Suprapubic skin (tissue), 4 donors: Measurements from ENCODE around the gene SULT2B1. TPM values are rescaled to one million over a fixed set of nuclear protein-coding genes. Genes with fewer than 3 reads are reported as not detected.
A peak's percentile ranks its signal among the peaks of the same experiment; 100 is the strongest.

Experiments used
- DNase-seq, 2 donors: peaks; one replicate each; pipeline ENCODE4 v3.0.0-alpha.2; 2019; ENCODE audit warnings: low spot score in 2 of 2
- H3K27ac ChIP-seq: fragments of 200-600 bp; sonication (generic); one replicate; pipeline ENCODE4 v1.5.1; 2019
- H3K27me3 ChIP-seq: fragments of 200-600 bp; sonication (generic); one replicate; pipeline ENCODE4 v1.5.1; 2019
- H3K36me3 ChIP-seq: fragments of 200-600 bp; sonication (generic); one replicate; pipeline ENCODE4 v1.5.1; 2019
- H3K4me1 ChIP-seq: fragments of 200-600 bp; sonication (generic); one replicate; pipeline ENCODE4 v1.5.1; 2019
- H3K4me3 ChIP-seq: fragments of 200-600 bp; sonication (generic); one replicate; pipeline ENCODE4 v1.5.1; 2019; ENCODE audit warnings: mild to moderate bottlenecking
- H3K9me3 ChIP-seq: fragments of 200-600 bp; sonication (generic); one replicate; pipeline ENCODE4 v1.5.1; 2019
- CTCF ChIP-seq, 2 donors: fragments of 200-600 bp in 1 of 2; fragments of 450-650 bp in 1 of 2; sonication (generic) in 1 of 2; IDR thresholded peaks; one replicate each; pipeline ENCODE4 v1.5.1; 2016 to 2019; ENCODE audit warnings: antibody characterized with exemption in 2 of 2, mild to moderate bottlenecking in 1 of 2, moderate library complexity in 1 of 2
- EP300 ChIP-seq: sonication (generic); formaldehyde crosslinking; IDR thresholded peaks from one replicate; pipeline ENCODE4 v1.6.1; 2017; ENCODE audit warnings: antibody characterized with exemption
- POLR2A ChIP-seq, 2 donors: fragments of 450-650 bp; IDR thresholded peaks; one replicate each; pipeline ENCODE4 v1.6.1; 2017; ENCODE audit warnings: antibody characterized with exemption in 2 of 2, mild to moderate bottlenecking in 2 of 2, moderate library complexity in 2 of 2
- POLR2AphosphoS5 ChIP-seq, 3 donors: sonication (generic); formaldehyde crosslinking; IDR thresholded peaks; one replicate each; pipeline ENCODE4 v1.6.1; 2017; ENCODE audit warnings: antibody characterized with exemption in 3 of 3
- whole genome bisulfite sequencing: methylation state at CpG from one replicate; pipeline ENCODE4 v1.1.5; 2018; 5-methylcytosine and 5-hydroxymethylcytosine counted together
- total RNA-seq, 4 donors: library from RNA; depleted of rRNA; stranded (reverse); fragments of >200 nt; gene quantifications; one replicate each; pipeline ENCODE4 v1.1.0, GENCODE V29; 2016

SULT2B1 gene
- total RNA-seq, 4 donors from 2014 or later: 26.0 to 162 (median 122) TPM

- no peaks in the 10 kb centered on the region for H3K9me3 ChIP-seq
- no peaks in the 10 kb centered on the region for H3K27me3 ChIP-seq
- no peak for DNase-seq
- TF ChIP-seq POLR2AphosphoS5 (IDR thresholded peaks at IDR 0.05) (no peak), EP300 (no peak), CTCF (IDR thresholded peaks at IDR 0.05) (no peak), POLR2A (IDR thresholded peaks at IDR 0.05) (no peak)
- peaks cover 30% of the 10 kb centered on the region for H3K36me3 ChIP-seq
- peaks cover 55% of the 10 kb centered on the region for H3K4me1 ChIP-seq
- peak overlapping the region; percentile 27 for H3K27ac ChIP-seq
- H3K4me3 ChIP-seq: no peak overlapping the region
- WGBS: 56% methylated on average over 15 of the region's 19 CpGs
Observed at GRCh38 chr19:48615231-48616040, 63.5 kb downstream of the SULT2B1 start.

- no peaks in the 10 kb centered on the region for H3K9me3 ChIP-seq
- TF ChIP-seq POLR2AphosphoS5 (IDR thresholded peaks at IDR 0.05) (no peak), EP300 (no peak), CTCF (IDR thresholded peaks at IDR 0.05) (no peak), POLR2A (IDR thresholded peaks at IDR 0.05) (no peak)
- H3K27me3 ChIP-seq: no peaks in the 10 kb centered on the region
- H3K4me3 ChIP-seq: no peak overlapping the region
- H3K36me3 ChIP-seq: peaks cover 30% of the 10 kb centered on the region
- H3K4me1 ChIP-seq: peaks cover 57% of the 10 kb centered on the region
- peak overlapping the region; percentile 88 for H3K27ac ChIP-seq
- WGBS: 75% methylated on average over 11 of the region's 16 CpGs
- DNase-seq: no peak
Observed at GRCh38 chr19:48616041-48616436, 64.1 kb downstream of the SULT2B1 start.

- Histone ChIP-seq H3K27me3 (no peaks in the 10 kb centered on the region), H3K4me1 (peaks cover 57% of the 10 kb centered on the region), H3K36me3 (peaks cover 30% of the 10 kb centered on the region), H3K4me3 (peak overlapping the region; percentile 81), H3K9me3 (no peaks in the 10 kb centered on the region), H3K27ac (peak overlapping the region; percentile 88)
- no peak for DNase-seq
- TF ChIP-seq POLR2A (IDR thresholded peaks at IDR 0.05) (no peak), EP300 (no peak), CTCF (IDR thresholded peaks at IDR 0.05) (no peak), POLR2AphosphoS5 (IDR thresholded peaks at IDR 0.05) (no peak)
- 69% methylated on average over 10 of the region's 12 CpGs for WGBS
Observed at GRCh38 chr19:48616491-48617056, 64.6 kb downstream of the SULT2B1 start.

- peaks cover 30% of the 10 kb centered on the region for H3K36me3 ChIP-seq
- no peaks in the 10 kb centered on the region for H3K27me3 ChIP-seq
- WGBS: 52% methylated on average over 17 of the region's 18 CpGs
- DNase-seq: no peak
- H3K27ac ChIP-seq: peak overlapping the region; percentile 88
- H3K4me1 ChIP-seq: peaks cover 60% of the 10 kb centered on the region
- H3K4me3 ChIP-seq: peak overlapping the region; percentile 81
- no peak for TF ChIP-seq CTCF (IDR thresholded peaks at IDR 0.05)
- no peak for TF ChIP-seq POLR2AphosphoS5 (IDR thresholded peaks at IDR 0.05)
- TF ChIP-seq POLR2A (IDR thresholded peaks at IDR 0.05): no peak
- no peak for TF ChIP-seq EP300
- H3K9me3 ChIP-seq: no peaks in the 10 kb centered on the region
Observed at GRCh38 chr19:48617146-48617937, 65.4 kb downstream of the SULT2B1 start.
